ENCODE results near the gene B3GAT1. TPM values are rescaled to one million over a fixed set of nuclear protein-coding genes. Genes with fewer than 3 reads are reported as not detected.

The B3GAT1 gene
- total and polyA plus RNA-seq, 4 experiments from 2014 or later: 0.44 to 0.47 TPM; not detected in 2

DNA sequence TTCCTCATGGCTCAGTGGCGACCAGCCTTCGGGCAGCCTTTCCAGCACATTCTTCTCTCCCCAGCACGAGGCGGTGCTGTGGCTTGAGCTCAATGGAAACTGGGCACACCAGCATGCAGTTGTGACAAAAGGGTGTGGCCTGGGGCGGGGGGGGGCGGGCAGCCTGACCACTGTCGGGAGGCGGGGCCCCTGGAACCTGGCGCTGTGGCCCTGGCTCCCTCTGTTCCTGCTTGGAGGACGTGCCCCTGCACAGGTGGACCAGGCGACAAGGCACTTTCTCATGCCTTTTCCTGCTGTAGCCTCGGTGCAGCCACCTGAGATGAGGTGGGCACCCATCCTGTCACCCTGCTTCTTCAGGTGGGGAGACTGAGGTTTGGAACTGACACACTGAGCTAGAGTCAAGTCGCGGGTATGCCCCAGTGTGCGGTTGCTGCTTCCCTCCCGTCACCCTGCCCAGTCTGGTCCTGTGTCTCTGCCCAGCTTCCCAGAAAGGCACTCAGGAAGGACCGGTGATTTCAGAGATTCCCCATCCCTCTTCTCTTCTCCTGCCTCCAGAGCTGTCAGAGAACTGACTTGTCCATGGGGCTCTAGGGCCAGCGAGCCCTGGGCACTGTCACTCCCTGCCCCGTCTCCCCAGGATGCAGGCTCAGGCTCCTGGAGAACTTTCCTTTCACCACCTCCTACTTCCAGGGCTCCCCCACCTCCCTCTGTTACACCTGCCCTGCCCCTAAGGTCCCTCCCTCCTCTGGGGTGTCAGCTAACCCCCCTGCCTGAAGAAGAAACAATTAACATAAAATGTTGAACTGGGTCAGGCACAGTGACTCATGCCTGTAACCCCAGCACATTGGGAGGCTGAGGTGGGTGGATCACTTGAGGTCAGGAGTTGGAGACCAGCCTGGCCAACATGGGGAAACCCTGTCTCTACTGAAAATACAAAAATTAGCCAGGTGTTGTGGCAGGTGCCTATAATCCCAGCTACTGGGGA lies 9.9 kb downstream of the B3GAT1 start:
- Histone ChIP-seq H3K4me3 (ENCODE audit: low read length in 2 of 2) (no peak overlapping the region), H3K27me3 (ENCODE audit: insufficient read depth, low read length) (no peaks in the 10 kb centered on the region), H3K4me1 (ENCODE audit: insufficient read depth, low read length) (no peaks in the 10 kb centered on the region), H3K27ac (ENCODE audit: low read depth, low read length) (no peak overlapping the region), H3K9me3 (ENCODE audit: control insufficient read depth in 1 of 2, low read length in 2 of 2) (no peaks in the 10 kb centered on the region), H3K36me3 (ENCODE audit: insufficient read depth, low read length) (no peaks in the 10 kb centered on the region)
- no peak overlapping the region for H3K27ac Mint-ChIP-seq
- DNase-seq: no peak
- H3K4me3 Mint-ChIP-seq: no peak overlapping the region
- peaks cover 0 to 1% (median 0%) of the 10 kb centered on the region in 4 donors for H3K4me1 Mint-ChIP-seq
- CTCF ChIA-PET (ENCODE audit: partially characterized antibody): no interaction called here
- POLR2A ChIA-PET (ENCODE audit: partially characterized antibody): no interaction called here
- intact Hi-C loops (cut with micrococcal nuclease): no loop called here
- H3K36me3 Mint-ChIP-seq: no peaks in the 10 kb centered on the region
- peaks cover 0 to 2% (median 0%) of the 10 kb centered on the region in 8 donors for H3K9me3 Mint-ChIP-seq
- H3K27me3 Mint-ChIP-seq: peaks cover 20 to 23% of the 10 kb centered on the region in 2 donors

DNA sequence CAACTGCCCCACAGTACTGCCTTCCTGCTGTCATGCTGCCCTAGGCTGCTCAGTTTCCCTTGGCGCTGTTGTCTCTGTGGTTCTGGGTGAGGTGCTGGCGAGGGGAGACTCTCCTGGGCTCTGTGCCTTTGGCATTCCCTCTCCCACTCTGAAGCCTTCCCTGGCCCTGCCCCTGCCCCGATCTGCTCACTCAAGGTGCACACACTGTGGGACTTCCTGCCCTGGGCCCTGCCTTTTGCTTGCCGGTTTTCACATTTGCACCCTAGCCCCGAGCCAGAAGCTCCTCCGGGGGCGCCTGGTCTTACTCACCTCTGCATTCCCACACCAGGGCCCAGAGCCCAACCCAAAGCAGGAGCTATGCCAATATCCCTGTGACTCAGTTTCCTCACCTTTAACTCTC lies 12.0 kb downstream of the B3GAT1 start:
- no peaks in the 10 kb centered on the region for H3K27me3 ChIP-seq (ENCODE audit: insufficient read depth, low read length)
- Mint-ChIP-seq H3K4me3 (no peak overlapping the region), H3K27me3 (peaks cover 15 to 17% of the 10 kb centered on the region in 2 donors), H3K9me3 (peaks cover 0 to 2% (median 0%) of the 10 kb centered on the region in 8 donors), H3K4me1 (no peaks in the 10 kb centered on the region), H3K27ac (no peak overlapping the region), H3K36me3 (no peaks in the 10 kb centered on the region)
- DNase-seq: no peak
- H3K36me3 ChIP-seq (ENCODE audit: insufficient read depth, low read length): no peaks in the 10 kb centered on the region
- ChIA-PET CTCF (ENCODE audit: partially characterized antibody) (no interaction called here), POLR2A (ENCODE audit: partially characterized antibody) (no interaction called here)
- no peak overlapping the region for H3K27ac ChIP-seq (ENCODE audit: low read depth, low read length)
- no peaks in the 10 kb centered on the region for H3K9me3 ChIP-seq (ENCODE audit: control insufficient read depth in 1 of 2, low read length in 2 of 2)
- H3K4me3 ChIP-seq (ENCODE audit: low read length in 2 of 2): no peak overlapping the region
- intact Hi-C loops (cut with micrococcal nuclease): no loop called here
- H3K4me1 ChIP-seq (ENCODE audit: insufficient read depth, low read length): no peaks in the 10 kb centered on the region

GRCh38 chr11:134399293-134399654 lies 12.8 kb downstream of the B3GAT1 start:
- intact Hi-C loops (cut with micrococcal nuclease): no loop called here
- H3K36me3 ChIP-seq (ENCODE audit: insufficient read depth, low read length): no peaks in the 10 kb centered on the region
- H3K4me3 ChIP-seq (ENCODE audit: low read length in 2 of 2): no peak overlapping the region
- no peaks in the 10 kb centered on the region for H3K27me3 ChIP-seq (ENCODE audit: insufficient read depth, low read length)
- peaks cover 0 to 2% (median 0%) of the 10 kb centered on the region in 8 donors for H3K9me3 Mint-ChIP-seq
- H3K27ac Mint-ChIP-seq: no peak overlapping the region
- POLR2A ChIA-PET (ENCODE audit: partially characterized antibody): no interaction called here
- H3K27me3 Mint-ChIP-seq: peaks cover 14 to 15% of the 10 kb centered on the region in 2 donors
- no peaks in the 10 kb centered on the region for H3K9me3 ChIP-seq (ENCODE audit: control insufficient read depth in 1 of 2, low read length in 2 of 2)
- no peaks in the 10 kb centered on the region for H3K36me3 Mint-ChIP-seq
- no peak overlapping the region for H3K4me3 Mint-ChIP-seq
- H3K4me1 Mint-ChIP-seq: no peaks in the 10 kb centered on the region
- no peaks in the 10 kb centered on the region for H3K4me1 ChIP-seq (ENCODE audit: insufficient read depth, low read length)
- CTCF ChIA-PET (ENCODE audit: partially characterized antibody): no interaction called here
- no peak overlapping the region for H3K27ac ChIP-seq (ENCODE audit: low read depth, low read length)
- DNase-seq: no peak

- Histone ChIP-seq H3K4me3 (ENCODE audit: low read length in 2 of 2) (no peak overlapping the region), H3K9me3 (ENCODE audit: control insufficient read depth in 1 of 2, low read length in 2 of 2) (no peaks in the 10 kb centered on the region), H3K4me1 (ENCODE audit: insufficient read depth, low read length) (no peaks in the 10 kb centered on the region), H3K27me3 (ENCODE audit: insufficient read depth, low read length) (no peaks in the 10 kb centered on the region), H3K36me3 (ENCODE audit: insufficient read depth, low read length) (no peaks in the 10 kb centered on the region), H3K27ac (ENCODE audit: low read depth, low read length) (no peak overlapping the region)
- CTCF ChIA-PET (ENCODE audit: partially characterized antibody): no interaction called here
- peaks cover 0 to 2% (median 0%) of the 10 kb centered on the region in 4 donors for H3K4me1 Mint-ChIP-seq
- no peaks in the 10 kb centered on the region for H3K9me3 Mint-ChIP-seq
- H3K27me3 Mint-ChIP-seq: peaks cover 12 to 15% of the 10 kb centered on the region in 2 donors
- DNase-seq: no peak
- H3K27ac Mint-ChIP-seq: no peak overlapping the region
- POLR2A ChIA-PET (ENCODE audit: partially characterized antibody): no interaction called here
- H3K36me3 Mint-ChIP-seq: no peaks in the 10 kb centered on the region
- H3K4me3 Mint-ChIP-seq: no peak overlapping the region
- intact Hi-C loops (cut with micrococcal nuclease): no loop called here
These were observed 13.3 kb downstream of the B3GAT1 start for GRCh38 chr11:134398644-134399292.

- H3K4me3 Mint-ChIP-seq: no peak overlapping the region
- intact Hi-C loops (cut with micrococcal nuclease): no loop called here
- H3K27ac ChIP-seq (ENCODE audit: low read depth, low read length): no peak overlapping the region
- H3K27me3 ChIP-seq (ENCODE audit: insufficient read depth, low read length): no peaks in the 10 kb centered on the region
- CTCF ChIA-PET (ENCODE audit: partially characterized antibody): no interaction called here
- DNase-seq: no peak
- no peaks in the 10 kb centered on the region for H3K9me3 Mint-ChIP-seq
- no peak overlapping the region for H3K27ac Mint-ChIP-seq
- H3K9me3 ChIP-seq (ENCODE audit: control insufficient read depth in 1 of 2, low read length in 2 of 2): no peaks in the 10 kb centered on the region
- H3K36me3 Mint-ChIP-seq: no peaks in the 10 kb centered on the region
- H3K4me1 ChIP-seq (ENCODE audit: insufficient read depth, low read length): no peaks in the 10 kb centered on the region
- POLR2A ChIA-PET (ENCODE audit: partially characterized antibody): no interaction called here
- H3K27me3 Mint-ChIP-seq: peaks cover 12 to 15% of the 10 kb centered on the region in 2 donors
- H3K4me3 ChIP-seq (ENCODE audit: low read length in 2 of 2): no peak overlapping the region
- H3K4me1 Mint-ChIP-seq: peaks cover 0 to 2% (median 0%) of the 10 kb centered on the region in 4 donors
- no peaks in the 10 kb centered on the region for H3K36me3 ChIP-seq (ENCODE audit: insufficient read depth, low read length)
These were observed 14.0 kb downstream of the B3GAT1 start for GRCh38 chr11:134398079-134398444.

DNA sequence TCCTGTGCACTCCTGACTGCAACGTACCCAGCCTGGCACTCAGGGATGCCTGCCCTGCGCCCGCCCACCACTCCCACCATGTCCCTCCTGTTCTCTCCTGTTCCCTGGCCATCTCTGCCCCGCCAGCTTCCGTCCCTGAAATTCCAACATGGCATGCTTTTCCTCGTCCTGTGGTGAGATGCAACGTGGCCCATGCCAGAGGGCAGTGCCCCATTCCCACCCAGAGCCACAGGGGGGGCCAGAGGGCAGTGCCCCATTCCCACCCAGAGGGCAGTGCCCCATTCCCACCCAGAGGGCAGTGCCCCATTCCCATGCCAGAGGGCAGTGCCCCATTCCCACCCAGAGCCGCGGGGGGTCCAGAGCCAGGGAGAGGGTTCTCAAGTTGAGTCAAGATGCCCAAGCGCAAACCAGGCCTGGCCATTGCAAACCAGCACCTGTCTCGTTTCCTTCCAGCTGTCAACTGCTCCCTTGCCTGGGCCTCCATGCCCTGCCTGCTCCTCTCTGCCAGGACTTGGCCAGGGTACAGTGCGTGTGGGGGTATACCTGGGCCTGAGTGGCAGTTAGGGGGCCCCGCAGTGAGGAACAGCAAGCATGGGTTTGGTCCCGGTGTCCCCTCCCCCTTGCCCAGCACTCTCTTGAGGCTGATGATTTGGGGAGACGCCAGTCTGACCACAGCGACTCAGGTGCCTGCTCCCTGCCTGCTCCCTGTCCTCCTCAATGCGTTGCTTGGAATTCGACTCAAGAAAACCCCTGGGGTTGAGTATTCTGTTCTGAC lies 14.6 kb downstream of the B3GAT1 start:
- POLR2A ChIA-PET (ENCODE audit: partially characterized antibody): no interaction called here
- intact Hi-C loops (cut with micrococcal nuclease): no loop called here

DNA sequence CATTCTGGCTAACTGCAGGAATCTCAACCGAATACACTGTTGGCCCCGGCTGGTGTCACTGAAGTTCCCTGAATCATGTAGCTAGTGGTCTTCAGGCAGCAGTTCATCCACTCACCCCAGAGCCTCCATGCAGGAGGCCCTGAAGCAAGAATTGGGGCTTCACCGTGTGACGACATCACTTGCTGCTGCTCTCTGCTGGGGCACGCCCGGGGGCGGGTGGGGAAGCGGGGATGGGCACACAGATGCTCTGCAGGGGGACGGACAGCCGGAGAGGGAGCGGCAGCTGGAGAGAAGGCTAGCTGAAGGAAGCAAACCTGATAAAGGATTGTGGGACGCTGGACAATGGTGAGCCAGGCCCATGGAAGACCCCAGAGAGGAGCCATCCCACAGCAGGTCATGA lies 17.0 kb downstream of the B3GAT1 start:
- no peak for DNase-seq
- no peaks in the 10 kb centered on the region for H3K9me3 ChIP-seq (ENCODE audit: control insufficient read depth in 1 of 2, low read length in 2 of 2)
- H3K27ac Mint-ChIP-seq: no peak overlapping the region
- H3K36me3 Mint-ChIP-seq: no peaks in the 10 kb centered on the region
- peaks cover 4 to 5% of the 10 kb centered on the region in 2 donors for H3K27me3 Mint-ChIP-seq
- no peaks in the 10 kb centered on the region for H3K4me1 ChIP-seq (ENCODE audit: insufficient read depth, low read length)
- no peak overlapping the region for H3K4me3 ChIP-seq (ENCODE audit: low read length in 2 of 2)
- H3K4me3 Mint-ChIP-seq: no peak overlapping the region
- H3K9me3 Mint-ChIP-seq: peaks cover 0 to 2% (median 0%) of the 10 kb centered on the region in 8 donors
- intact Hi-C loops (cut with micrococcal nuclease): no loop called here
- no peaks in the 10 kb centered on the region for H3K27me3 ChIP-seq (ENCODE audit: insufficient read depth, low read length)
- H3K27ac ChIP-seq (ENCODE audit: low read depth, low read length): no peak overlapping the region
- ChIA-PET CTCF (ENCODE audit: partially characterized antibody) (no interaction called here), POLR2A (ENCODE audit: partially characterized antibody) (no interaction called here)
- H3K4me1 Mint-ChIP-seq: peaks cover 0 to 2% (median under 1%) of the 10 kb centered on the region in 4 donors
- no peaks in the 10 kb centered on the region for H3K36me3 ChIP-seq (ENCODE audit: insufficient read depth, low read length)

More for the DNA sequence above, 14.6 kb downstream of the B3GAT1 start:
- no peak for DNase-seq
- Mint-ChIP-seq H3K4me3 (no peak overlapping the region), H3K27ac (no peak overlapping the region), H3K9me3 (no peaks in the 10 kb centered on the region), H3K27me3 (peaks cover 13 to 15% of the 10 kb centered on the region in 2 donors), H3K4me1 (peaks cover 0 to 2% (median 0%) of the 10 kb centered on the region in 4 donors), H3K36me3 (no peaks in the 10 kb centered on the region)
- H3K9me3 ChIP-seq (ENCODE audit: control insufficient read depth in 1 of 2, low read length in 2 of 2): no peaks in the 10 kb centered on the region
- no peak overlapping the region for H3K4me3 ChIP-seq (ENCODE audit: low read length in 2 of 2)
- H3K27ac ChIP-seq (ENCODE audit: low read depth, low read length): no peak overlapping the region
- H3K36me3 ChIP-seq (ENCODE audit: insufficient read depth, low read length): no peaks in the 10 kb centered on the region
- no peaks in the 10 kb centered on the region for H3K4me1 ChIP-seq (ENCODE audit: insufficient read depth, low read length)
- no peaks in the 10 kb centered on the region for H3K27me3 ChIP-seq (ENCODE audit: insufficient read depth, low read length)
- CTCF ChIA-PET (ENCODE audit: partially characterized antibody): no interaction called here
